HG03135 (cell line): Measurements from ENCODE around the gene GALNT13.

Experiments
- ATAC-seq: cut with Tn5 transposase; IDR thresholded peaks from one replicate; pipeline ENCODE4 v1.9.1; 2021; ENCODE audit warnings: mild to moderate bottlenecking, moderate library complexity; ENCODE audit not compliant: unreplicated experiment

Gene GALNT13

DNA sequence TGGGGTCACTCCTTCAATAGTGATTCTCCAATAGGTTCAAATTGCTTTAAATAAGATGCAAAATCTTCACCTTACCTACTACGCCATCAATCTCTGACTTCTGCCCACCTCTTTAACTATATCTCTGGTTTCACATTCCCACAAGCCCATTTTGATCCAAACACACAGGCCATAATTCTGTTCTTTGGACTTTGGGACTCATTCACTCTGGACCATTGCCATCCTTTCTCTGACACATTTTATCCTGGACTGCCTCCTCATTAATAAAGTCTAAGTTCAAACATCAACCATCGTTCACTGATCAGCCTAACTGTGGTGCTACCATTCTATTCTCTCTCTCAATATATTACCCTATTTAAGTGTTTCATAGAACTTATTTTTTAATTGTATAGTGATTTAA is 332.2 kb downstream of the GALNT13 start:
- ATAC-seq, result no peak

DNA sequence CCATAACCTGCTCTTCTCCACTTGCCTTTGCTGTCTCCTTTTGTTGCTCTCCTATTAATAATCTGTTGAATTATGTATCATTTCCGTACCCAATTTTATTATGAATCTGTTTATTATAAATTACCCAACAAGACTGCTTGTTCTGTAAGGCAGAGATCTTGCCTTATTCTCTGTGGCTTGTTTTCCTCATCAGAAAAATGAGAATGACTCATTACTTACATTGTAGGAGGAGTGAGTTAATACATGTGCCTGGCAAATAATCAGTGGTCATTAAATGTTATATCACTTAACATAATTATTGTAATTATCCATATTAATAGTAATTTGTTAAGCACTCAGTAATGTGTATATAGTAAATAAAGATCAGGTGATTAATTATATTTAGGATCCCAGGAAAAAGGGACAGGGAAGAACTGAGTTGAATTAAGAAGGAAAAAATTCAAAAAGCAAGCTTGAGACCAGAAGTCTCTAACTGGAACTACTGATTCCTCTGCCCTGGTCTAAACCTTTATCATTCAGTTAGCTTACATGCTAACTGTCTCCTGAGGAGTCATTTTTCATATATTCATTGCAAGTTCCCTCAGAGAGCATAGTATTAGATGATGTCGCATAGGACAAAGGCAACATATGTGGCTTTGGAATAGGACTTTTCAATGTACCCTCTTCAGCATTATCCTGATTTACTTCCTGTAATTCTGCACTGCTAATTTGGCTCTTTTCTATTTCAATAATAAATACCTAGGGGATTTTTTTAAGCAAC is 335.7 kb downstream of the GALNT13 start:
- no peak for ATAC-seq

- ATAC-seq, result no peak
Observed at GRCh38 chr2:154223726-154224125, 352.0 kb downstream of the GALNT13 start.

- no peak for ATAC-seq
Observed at GRCh38 chr2:154226931-154227330, 355.2 kb downstream of the GALNT13 start.

GRCh38 chr2:154228566-154229280 is 357.0 kb downstream of the GALNT13 start:
- ATAC-seq, result no peak

DNA sequence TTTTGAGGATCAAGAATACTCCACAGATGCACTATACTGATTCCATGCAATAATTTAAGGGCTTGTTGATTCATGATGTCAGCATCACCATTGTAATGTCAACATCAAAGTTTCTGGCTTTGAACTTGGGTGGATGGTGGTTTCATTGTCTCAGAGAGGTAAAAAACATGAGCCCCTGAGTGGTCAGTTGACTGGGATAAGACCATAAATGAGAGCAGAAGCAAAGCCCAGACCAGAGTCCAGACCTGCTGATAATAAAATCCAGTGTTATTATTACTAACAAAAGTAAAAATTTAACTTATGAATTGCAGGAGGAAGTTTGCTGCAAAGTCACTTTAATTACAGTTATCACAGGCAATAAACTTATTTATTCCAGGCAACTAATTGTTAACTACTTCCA is 358.2 kb downstream of the GALNT13 start:
- no peak for ATAC-seq

GRCh38 chr2:154231021-154231420 is 359.3 kb downstream of the GALNT13 start:
- no peak for ATAC-seq

DNA sequence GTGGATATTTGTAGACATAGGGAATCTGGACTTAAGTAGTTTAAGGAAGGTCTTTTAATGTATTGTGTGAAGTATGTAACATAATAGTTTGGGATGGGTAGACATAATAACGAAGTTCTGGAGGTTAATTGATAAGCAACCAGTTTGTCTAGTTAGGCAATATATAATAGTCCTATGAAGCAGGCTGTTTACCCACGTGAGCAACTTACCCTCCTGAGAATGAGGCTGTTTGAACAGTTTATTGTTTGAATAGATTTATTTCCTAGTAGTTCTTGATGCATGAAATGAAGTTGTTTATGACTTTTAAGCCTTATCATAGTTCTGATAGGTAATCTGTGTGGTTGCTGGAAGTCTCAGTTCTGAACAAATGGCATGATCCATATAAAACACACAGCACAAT is 361.5 kb downstream of the GALNT13 start:
- no peak for ATAC-seq

GRCh38 chr2:154238252-154238651 is 366.5 kb downstream of the GALNT13 start:
- ATAC-seq, result no peak

- no peak for ATAC-seq
Observed at GRCh38 chr2:154240316-154240715, 368.6 kb downstream of the GALNT13 start.

DNA sequence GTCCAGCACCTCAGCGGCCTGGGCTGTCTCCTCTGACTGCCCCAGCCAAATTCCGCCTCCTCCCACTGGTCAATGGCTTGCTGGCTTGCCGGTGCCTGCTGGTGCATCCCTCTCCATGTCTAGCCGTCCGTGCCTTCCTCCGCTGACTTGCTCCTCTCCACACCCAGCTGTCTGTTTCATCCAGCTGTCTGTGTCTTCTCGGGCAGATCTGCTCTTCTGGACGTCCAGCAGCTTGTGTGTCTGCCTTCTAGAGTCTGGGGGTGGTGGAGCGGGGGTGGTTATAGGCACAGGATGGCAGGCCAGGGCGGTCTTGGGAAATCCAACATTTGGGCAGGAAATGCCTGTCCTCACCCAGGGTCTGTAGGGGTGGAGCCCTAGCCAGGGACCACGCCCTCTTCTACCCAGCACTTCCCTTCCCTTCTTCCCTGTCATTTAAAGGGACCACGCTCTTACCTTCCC is 369.2 kb downstream of the GALNT13 start:
- ATAC-seq, result no peak

DNA sequence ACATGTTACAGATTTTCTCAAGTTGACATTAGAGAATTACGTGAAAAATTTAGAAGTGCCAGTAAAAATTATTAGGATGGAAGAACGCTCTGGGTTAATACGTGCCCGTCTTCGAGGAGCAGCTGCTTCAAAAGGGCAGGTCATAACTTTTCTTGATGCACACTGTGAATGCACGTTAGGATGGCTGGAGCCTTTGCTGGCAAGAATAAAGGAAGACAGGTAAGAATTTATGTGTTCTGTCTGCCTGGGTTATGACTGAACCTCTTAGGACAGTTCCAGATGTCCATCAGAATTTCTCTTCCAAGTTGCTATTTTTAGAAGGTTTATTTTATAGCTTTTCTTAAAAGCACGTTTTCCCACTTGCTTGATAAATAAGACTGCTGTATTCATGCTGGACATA is 371.0 kb downstream of the GALNT13 start:
- ATAC-seq, result no peak

DNA sequence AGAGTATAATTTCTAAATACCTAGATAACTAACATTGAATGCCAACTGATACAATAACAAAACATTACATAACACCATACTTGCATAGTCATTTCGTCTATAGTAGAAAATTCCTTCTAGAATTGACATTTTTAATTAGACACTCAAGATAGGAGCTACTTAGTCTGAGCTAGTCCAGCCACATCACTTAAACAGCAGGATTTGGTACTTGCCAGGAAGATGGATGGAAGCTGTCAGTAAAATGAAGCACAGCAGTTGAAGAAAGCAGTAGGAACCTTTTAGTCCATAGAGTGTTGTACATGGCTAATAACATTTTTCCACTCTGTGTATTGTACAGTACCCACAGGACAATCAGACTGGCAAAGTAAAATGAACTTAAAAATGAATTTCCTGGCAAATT is 372.0 kb downstream of the GALNT13 start:
- ATAC-seq, result no peak

DNA sequence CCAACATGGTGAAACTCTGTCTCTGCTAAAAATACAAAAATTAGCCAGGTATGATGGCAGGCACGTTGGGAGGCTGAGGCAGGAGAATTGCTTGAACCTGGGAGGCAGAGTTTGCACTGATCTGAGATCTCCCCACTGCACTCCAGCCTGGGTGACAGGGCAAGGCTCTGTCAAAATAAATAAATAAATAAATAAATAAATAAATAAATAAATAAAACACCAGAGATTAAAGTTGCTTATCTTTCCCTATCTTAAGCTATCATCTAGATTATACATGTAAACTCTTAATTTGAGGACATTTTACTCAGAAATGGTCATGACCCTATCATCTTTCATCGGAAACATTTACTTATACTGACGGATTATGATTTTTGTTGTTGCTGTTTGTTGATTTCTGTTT is 373.2 kb downstream of the GALNT13 start:
- ATAC-seq, result no peak

- ATAC-seq, result no peak
Observed at GRCh38 chr2:154247503-154247902, 375.8 kb downstream of the GALNT13 start.

- no peak for ATAC-seq
Observed at GRCh38 chr2:154256136-154256535, 384.4 kb downstream of the GALNT13 start.

- ATAC-seq, result no peak
Observed at GRCh38 chr2:154259030-154259429, 387.3 kb downstream of the GALNT13 start.

DNA sequence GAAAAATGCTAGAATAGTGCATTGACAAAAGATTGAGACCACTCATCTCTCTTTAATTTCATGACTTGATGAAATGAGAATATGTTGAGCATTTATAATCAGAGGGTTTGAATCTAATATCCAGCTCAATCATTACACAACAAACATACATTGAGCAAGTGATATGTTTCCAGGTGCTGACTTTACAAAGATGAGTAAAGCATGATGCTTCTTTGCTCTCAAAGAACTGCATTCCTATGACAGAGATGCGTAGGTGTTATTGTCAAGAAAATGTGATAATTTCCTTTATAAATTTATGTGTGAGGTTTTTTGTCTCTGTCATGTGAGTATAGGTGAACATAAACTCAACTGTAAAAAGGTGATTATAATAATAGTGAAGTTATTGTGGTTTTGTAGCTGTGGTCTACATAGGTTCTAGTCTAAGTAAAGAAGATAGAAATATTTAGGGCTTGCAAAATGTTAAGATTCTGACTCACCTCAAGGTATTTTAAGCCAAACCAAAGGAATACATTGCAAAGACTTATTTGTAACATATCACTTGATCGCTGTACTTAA is 389.8 kb downstream of the GALNT13 start:
- no peak for ATAC-seq

- no peak for ATAC-seq
Observed at GRCh38 chr2:154263206-154263605, 391.5 kb downstream of the GALNT13 start.

DNA sequence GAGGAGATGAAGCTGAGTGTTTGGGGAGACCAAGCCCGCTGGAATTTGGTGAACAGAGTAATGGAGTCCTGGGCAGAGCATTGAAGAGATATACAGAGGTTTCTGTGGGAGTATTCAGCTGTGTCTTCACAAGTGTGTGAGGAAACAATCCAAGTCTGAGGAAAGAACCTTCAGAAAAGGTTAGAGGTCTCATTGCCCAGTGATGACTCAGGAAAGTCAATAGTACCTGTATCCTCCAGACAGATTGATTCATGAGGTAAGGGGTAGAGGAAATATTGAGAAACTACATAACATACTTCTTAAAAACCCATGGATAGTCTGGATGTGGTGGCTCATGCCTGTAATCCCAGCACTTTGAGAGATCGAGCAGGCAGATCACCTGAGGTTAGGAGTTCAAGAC is 392.3 kb downstream of the GALNT13 start:
- ATAC-seq, result no peak

- ATAC-seq, result no peak
Observed at GRCh38 chr2:154267983-154268382, 396.3 kb downstream of the GALNT13 start.

DNA sequence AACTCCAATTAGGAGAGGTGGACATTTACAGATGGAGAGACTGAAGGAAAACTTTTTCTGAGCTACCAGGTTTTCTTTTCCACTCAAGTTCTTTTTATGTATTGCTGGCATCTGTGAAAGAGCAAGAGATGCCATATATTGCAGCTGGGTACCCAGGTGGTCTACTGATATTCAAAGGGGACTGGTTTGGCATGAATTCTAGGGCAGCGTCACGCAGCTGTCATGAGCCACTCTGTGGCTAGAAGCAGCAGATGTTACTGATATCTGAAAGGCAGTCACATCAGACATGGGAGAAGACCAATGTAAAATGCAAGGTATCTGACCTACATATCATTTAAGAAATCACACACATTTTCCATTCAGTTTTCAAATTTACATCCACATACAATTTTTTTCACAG is 408.8 kb downstream of the GALNT13 start:
- ATAC-seq, result no peak
